GM18873 (cell line): ENCODE measurements around the gene IFNA16.
"Not testable (repeated sequence)": the region's sequence is repeated elsewhere in the genome, so short reads cannot be mapped to it uniquely, and the experiment has no call there.

ENCODE experiments used
- ATAC-seq: cut with Tn5 transposase; IDR thresholded peaks from one replicate; pipeline ENCODE4 v1.9.1; 2021; ENCODE audit warnings: mild to moderate bottlenecking, moderate library complexity, moderate number of reproducible peaks; ENCODE audit not compliant: unreplicated experiment, low FRiP score

Gene IFNA16

DNA sequence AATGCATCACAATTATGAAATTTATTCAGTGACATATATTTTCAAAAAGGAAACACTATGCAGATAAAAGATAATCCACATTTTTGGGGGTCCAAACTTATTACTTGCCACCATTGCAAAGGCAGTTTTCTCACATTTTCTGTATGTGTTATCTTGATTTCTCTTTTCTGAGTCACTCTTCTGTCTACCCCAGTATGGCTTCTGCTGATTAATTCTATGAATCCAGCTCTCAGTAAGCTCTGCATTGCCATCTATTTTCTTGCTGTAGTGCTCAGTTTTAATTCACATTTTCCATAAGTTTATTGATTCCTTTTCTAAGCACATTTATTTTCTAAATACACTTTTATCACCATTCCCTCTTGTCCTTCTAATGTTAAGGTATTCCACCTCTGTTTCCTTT lies 11.9 kb downstream of the IFNA16 start:
- no peak for ATAC-seq

- not testable (repeated sequence) for ATAC-seq
Measured at GRCh38 chr9:21202105-21202504, 15.0 kb downstream of the IFNA16 start, which contains the start of gene IFNA7. TSS of gene IFNA7 (minus strand) at chr9:21202205. CDS start at chr9:21202165, 40 bp downstream.

- peak; percentile 93 for ATAC-seq
Measured at GRCh38 chr9:21194867-21195776, 22.0 kb downstream of the IFNA16 start.

- ATAC-seq = not testable (repeated sequence)
Measured at GRCh38 chr9:21187487-21187886, 29.6 kb downstream of the IFNA16 start, which contains the start of gene IFNA4. TSS of gene IFNA4 (minus strand) at chr9:21187587. CDS start at chr9:21187531, 56 bp downstream.

DNA sequence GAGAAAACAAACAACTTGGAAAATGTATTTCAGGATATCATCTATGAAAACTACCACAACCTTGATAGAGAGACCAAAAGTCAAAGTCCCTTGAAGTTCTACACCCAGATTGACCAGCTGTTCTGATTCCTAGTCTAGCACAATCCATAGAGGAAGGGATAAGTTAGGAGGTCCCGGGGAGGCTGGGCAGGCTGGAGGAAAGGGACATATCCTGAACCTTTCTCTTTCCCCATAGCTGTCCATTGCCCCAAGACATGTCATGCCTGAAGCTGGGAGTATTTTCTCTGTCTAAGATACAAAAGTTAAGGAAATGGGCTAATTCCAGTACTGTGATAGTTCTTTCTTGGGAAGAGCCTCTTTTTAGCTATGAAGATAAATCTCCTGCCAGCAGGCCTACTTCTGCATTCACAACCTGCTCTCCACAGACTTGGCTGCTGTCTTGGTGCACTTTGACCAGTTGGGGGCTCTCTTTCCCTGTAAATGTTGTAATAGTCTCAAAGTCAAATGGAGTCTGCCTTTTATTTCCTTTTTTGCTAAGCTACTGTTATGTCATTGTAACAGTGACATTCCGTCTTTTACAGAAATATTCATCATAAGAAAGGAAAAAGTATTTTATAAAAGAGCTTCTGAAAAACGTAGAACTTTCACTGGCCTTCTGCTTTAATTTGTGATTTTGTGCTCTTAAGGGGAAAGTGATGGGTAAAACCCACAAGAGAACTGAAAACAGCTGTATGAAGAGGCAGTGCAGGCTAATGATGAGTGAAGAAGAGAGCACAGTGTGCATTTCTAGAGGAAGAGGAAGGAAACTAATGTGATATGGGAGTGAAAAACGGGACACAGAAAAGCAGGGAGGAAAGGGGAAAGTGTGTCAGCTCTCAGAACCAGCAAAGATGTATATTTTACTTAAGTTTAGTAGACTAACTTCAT lies 34.0 kb downstream of the IFNA16 start:
- peak; percentile 69 for ATAC-seq

DNA sequence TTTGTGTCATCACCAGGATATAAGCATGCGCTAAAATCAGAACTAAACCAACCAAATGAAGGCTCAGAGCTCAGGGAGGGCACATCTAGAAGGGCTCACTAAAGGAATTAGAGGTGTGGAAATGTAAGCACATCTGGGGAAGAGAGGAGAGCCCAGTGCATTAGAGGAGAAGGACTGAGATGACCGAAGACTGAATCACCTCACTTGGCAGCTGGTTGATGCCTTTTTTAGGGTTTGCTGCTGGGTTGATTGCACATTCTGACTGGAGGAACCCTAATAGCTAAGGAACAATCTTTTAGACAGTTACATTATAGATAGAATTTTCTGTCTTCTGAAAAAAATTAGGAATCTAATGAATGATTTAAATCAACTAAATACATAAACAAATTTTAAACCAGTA lies 42.4 kb downstream of the IFNA16 start:
- ATAC-seq = no peak

GRCh38 chr9:21172156-21172555 lies 45.0 kb downstream of the IFNA16 start:
- no peak for ATAC-seq

DNA sequence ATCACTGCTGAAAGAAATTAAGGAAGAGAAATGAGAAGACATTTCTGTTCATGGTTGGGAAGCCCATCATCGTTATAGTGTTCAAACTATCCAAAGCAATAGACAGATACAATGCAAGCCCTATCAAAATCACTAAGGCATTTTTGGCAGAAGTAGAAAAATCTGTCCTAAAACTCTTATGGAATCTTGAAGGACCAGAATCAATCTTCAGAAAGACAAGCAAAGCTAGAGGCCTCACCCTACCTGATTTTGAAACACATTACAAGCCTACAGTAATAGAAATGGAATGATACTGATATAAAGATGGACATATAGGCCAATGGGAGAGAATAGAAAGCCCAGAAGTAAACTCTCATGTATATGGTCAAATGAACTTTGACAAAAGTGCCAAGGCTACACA lies 45.8 kb downstream of the IFNA16 start:
- no peak for ATAC-seq

DNA sequence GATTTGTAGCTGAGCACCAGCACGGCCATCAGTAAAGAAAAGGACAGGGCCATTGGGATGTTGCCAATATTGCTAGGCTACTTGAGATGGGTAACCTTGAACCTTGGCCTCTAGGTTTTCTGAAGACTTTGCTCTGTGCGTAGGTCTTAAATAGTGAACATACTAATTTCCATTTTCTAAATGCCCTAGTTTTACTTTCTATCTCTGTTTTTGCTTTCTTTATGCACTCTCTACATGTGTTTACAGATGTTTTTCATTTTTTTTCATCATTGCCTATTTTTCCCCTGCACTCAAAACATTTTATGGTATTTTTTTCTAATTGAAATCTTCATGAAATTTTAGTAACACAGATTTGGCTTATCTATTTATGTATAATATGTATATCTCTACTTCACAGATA lies 50.6 kb downstream of the IFNA16 start, which contains the start of gene IFNA21:
Gene IFNA21 (minus strand): TSS at position 101 of the 400 bp plus-strand sequence. CDS start 48 bp downstream, at position 53.
- ATAC-seq = not testable (repeated sequence)
